Activated CD8-positive, alpha-beta memory T cell treated with anti-CD3 and anti-CD28 coated beads for 4 hours (primary cell): ENCODE data around the gene PRKCE.

Experiments used
- DNase-seq, 2 donors: peaks; one replicate each; pipeline ENCODE4 v3.0.0-alpha.2; 2020; ENCODE audit warnings: low read depth in 2 of 2

PRKCE gene

DNA sequence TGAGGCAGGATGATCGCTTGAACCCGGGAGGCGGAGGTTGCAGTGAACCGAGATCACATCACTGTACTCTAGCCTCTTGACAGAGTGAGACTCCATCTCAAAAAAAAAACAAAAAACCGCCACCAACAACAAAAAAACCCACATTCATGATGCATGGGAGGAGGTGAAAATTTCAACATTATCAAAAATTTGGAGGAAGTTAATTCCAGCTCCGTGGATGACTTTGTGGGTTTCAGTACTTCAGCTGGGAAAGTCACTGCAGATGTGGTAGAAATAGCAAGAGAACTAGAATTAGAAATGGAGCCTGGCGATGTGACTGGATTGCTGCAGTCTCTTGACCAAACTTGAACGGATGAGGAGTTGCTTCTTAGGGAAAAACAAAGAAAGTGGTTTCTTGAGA, 74.3 kb downstream of the PRKCE start:
- no peak for DNase-seq

GRCh38 chr2:45726188-45726587, 74.7 kb downstream of the PRKCE start:
- no peak for DNase-seq

- no peak for DNase-seq
These were observed 77.0 kb downstream of the PRKCE start for GRCh38 chr2:45728458-45728942.

DNA sequence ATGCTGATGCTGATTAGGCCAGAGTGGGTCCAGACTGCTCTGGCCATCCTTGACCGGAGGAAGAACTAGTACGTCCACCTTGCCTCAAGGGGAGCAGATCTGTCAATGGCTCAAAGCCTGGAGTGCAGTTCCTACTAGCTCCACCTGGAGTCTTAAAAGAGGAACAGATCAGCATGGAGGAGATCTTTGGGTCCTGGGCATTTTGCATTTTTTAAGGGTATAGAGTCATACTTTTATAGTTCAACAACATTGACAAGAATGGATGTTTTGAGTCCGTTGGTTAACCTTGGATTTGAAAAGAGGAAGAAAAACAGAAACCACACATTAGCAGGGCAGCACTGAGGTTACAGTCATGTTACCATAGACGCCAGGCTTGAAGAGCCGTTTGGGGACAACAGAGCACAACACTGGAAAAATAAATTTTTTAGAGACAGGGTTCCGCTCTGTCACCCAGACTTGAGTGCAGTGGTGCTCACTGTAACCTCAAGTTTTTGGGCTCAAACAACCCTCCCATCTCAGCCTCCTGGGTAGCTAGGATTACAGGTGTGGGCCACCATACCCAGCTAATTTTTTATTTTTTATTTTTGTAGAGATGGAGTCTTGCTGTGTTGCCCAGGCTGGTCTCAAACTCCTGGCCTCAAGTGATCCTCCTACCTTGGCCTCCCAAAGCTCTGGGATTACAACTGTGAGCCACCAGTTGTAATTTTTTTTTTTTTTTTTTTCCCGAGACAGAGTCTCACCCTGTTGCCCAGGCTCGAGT, 78.5 kb downstream of the PRKCE start:
- DNase-seq = no peak

DNA sequence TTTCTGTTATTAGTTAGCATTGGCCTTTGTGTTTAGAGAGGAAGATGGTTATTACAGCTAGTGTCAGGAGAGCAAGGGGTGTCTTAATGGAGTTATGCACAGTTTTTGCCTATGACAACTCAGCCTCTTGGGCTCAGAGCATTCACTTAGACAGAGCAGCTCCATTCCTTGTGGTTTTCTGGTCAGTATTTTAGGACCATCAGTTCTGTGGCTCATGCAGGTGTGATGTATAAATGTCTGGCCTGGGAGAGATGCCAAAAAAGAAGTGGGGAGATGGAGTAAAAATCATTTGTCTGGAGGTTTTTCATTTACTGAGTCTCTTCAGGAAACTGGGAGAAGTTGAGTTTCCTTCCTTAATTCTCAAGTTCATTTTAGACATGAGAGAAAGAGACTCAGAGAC, 79.7 kb downstream of the PRKCE start:
- DNase-seq = no peak

GRCh38 chr2:45732436-45732835, 81.0 kb downstream of the PRKCE start:
- no peak for DNase-seq

DNA sequence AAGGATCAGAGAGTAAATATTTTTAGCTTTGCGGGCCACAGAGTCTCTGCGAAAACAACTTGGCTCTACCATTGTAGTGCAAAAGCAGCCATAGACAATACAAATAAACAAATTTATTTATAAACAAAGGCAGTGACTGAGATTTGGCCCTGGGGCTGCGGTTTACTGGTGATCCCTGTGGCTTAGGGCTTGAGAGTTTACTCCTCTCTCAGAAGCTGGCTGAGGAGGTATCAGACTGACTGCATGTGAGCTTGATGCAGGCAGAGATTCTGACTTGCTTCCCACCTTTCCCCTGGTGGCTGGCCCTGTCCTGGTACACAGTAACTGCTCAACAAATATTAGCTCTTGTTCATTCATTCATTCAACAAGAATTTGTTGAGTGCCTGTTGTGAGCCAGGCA, 81.5 kb downstream of the PRKCE start:
- no peak for DNase-seq

DNA sequence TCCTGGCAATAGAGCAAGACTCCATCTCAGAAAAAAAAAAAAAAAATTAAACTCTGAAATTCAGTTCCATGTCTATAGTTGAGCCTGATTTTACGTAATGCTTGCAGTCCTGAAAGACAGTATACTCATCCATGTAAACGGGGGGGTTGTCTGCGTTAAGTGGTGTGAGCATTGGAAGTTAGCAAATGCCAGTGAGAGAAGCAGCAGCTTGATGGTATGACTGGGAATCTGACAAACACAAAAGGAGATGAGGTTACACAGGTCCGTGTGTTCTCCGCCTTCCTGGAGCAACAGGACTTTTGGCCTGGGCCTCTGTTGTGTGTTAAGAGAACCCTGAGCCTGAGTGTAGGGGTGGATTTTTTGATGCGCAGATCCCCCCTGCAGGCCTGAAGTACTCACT, 82.9 kb downstream of the PRKCE start:
- no peak for DNase-seq

DNA sequence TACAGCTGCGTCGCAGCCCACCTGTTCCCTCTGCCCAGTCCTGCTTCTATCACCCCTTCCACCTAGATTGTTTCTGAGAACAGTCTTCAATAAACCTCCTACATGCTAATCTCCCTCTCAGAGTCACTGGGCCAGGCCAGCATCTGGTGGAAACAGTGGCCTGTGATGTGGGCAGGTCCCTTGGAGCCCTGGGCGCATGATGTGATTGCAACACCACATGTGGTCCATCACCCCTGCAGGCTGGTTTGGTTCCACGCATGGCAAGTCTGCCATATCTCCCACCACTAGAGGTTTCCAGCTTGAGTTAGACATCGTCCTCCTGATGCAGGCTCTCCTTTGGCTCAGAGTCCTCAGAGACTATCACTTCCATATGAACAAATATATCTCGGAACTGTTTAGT, 83.5 kb downstream of the PRKCE start:
- no peak for DNase-seq

DNA sequence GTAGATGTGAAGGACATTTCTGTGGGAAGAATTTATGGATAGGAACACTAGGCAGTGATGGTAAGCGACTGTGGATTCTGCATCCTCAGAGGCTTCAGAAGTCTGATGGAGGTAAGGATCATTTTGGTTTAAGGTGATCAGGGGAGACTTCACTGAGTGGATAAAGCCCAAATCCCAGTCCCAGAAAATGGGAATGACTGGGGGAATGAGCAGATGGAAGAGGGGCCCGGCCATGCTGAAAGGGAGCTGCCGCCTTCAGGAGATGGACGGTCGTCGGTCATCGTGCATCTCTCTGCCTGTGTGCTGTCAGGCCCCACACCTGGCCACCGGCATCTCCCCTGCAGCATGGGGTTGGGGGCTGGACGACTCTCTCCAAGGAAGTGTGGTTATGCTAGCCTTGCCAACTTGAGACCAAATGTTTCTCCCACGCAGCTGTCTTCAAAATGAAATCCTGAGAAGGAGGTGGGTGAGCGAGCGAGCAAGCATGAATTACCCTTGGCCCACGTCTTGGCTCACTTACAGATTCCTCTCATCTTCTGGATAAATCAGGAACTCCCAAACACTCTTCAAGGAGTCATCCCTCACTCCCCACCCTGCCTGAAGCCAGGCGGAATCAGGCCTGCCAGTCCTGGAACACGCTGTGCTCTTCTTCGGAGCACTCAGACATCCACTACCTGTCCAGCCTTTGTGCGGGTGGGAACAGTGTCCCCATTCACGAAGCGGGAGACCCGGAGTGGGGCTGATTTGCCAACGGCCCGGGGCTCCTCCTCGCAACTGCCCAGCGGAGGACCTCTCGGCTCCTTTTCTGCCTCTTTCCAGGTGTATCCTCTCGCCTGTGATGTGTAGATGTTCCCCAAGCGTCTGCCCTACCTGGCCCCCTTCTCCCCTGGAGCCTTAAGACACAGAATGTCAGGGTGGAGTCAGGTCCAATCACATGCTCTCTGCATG, 85.6 kb downstream of the PRKCE start:
- DNase-seq = no peak

- no peak for DNase-seq
These were observed 88.5 kb downstream of the PRKCE start for GRCh38 chr2:45739796-45740485.

GRCh38 chr2:45741161-45741850, 89.8 kb downstream of the PRKCE start:
- DNase-seq = no peak

DNA sequence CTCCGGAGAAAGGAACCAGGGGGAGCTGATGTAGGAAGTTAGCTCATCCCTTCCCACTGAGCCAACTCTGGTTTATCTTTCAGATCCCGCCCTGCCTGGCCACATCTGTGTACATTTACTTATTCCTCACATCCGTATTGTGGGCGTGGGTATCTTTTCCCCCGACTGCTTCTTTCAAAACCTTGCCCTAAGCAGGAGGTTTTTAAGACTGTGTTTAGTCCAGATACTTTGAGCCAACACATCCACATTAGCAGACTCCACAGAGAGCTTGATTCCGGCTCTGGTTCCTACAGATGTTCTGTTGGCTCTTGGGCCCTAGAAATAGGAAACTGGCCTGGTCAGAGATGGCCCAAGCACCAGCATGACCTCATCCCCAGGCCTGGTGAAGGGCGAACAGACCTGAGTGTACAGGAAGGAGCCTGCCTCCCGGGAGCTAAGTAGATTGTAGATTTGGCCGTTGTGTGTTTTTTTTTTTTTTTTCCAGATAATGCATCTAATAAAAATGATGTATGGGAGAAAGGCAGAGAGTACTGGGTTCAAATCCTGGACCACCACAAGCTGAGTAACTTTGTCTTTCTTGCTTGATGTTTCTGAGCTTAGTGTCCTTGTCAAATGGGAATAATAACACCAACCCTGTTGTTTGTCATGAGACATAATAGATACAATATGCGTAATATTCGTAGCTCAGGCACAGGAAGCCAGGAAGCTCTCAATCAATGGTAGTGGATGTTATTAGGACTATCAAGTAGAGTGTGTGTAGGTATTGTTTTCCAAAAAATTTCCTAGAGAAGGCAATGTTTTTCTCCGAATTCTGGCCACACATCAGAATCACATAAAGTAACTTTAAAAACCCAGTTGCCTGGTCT, 92.3 kb downstream of the PRKCE start:
- no peak for DNase-seq

GRCh38 chr2:45745231-45745630, 93.8 kb downstream of the PRKCE start:
- no peak for DNase-seq

DNA sequence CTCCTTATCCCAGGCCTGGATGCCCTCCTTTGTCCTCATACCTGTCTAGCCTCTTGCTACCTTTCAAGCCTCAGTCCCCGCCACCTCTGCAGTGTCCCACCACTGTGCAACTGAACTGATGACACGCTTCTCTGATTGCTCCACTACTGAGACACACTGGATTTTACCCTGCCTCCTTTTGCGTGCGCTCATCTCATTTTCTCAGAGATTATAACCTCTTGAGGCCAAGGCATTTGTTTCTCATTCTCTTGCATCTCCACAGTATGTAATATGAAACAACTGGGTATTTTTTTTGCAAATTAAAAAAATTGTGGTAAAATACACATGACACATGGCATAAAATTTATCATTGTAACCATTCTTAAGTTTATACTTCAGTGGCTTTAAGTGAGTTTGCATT, 95.4 kb downstream of the PRKCE start:
- no peak for DNase-seq

DNA sequence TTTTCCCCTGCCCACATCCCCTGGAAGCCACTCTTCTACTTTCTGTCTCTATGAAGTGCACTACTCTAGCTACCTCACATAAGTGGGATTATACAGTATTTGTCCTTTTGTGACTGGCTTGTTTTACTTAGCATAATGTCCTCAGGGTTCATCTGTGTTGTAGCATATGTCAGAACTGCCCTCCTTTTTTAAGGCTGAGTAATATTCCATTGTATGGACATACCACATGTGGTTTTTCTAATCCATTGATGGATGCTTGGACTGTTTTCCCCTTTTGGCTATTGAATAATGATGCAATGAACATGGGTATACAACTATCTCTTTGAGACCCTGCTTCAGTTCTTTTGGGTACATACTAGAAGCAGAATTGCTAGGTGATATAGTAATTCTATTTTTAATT, 95.9 kb downstream of the PRKCE start:
- no peak for DNase-seq

DNA sequence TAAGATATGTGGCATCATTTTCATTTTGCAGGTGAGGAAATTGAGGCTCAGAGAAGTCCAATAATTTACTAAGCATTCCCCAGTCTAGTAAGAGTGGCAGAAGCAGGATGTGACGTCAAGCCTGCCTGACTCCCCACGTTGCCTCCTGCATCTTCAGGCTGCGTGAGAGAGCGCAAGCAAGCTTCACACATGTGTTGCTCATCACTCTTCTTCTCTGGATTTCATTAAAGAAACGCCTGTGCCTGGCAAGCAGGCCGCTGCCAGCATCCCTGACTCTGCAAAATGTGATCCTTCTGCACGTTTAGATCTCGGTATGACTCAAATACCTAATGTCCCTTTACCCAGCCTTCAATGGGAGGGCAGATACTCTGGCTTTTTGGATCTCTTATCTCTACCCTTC, 96.8 kb downstream of the PRKCE start:
- no peak for DNase-seq

DNA sequence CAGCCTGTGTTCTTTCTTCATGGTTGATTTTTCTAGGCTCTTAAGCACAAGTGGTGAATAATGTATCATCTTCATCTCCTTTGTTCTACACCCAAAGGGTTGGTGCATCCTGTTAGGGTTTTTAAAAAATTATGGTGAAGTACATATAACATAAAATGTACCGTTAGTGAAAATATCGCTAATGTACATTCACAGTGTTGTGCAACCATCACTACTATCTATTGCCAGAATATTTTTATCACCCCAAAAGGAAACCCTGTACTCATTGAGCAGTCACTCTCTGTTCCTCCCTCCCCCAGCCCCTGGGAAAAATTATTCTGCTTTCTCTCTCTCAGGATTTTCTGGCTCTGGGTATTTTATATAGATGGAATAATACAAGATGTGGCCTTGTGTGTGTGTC, 98.5 kb downstream of the PRKCE start:
- no peak for DNase-seq

GRCh38 chr2:45750484-45750883, 99.0 kb downstream of the PRKCE start:
- DNase-seq = no peak

- DNase-seq = no peak
These were observed 101.9 kb downstream of the PRKCE start for GRCh38 chr2:45753381-45753780.
